C4-2B (cell line): ENCODE results near the gene MED13L.

Experiments
- ZFX ChIP-seq: fragments of 450-650 bp; IDR thresholded peaks from 2 replicates; pipeline ENCODE4 v1.6.1; 2017
- TF ChIP-seq, protein P1 (sequence below): fragments of 450-650 bp; conservative IDR thresholded peaks from 2 replicates; pipeline ENCODE4 v1.5.1; 2017; ENCODE audit warnings: mild to moderate bottlenecking

DNA sequence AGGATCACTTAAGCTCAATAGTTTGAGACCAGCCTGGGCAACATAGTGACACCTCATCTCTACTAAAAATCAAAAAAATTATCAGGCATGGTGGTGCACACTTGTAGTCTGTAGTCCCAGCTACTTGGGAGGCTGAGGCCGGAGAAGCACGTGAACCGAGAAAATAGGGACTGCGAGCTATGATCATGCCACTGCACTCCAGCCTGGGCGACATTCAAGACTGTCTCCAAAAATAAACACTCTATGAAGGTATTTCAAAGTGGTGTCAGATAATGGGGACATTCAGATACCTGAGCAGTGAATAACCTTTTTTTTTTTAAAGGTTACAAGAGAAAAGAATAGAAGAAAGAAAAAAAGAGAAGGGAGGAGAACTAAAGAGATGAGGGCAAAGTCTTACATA is 98.1 kb downstream of the MED13L start:
- TF ChIP-seq, protein P1, sequence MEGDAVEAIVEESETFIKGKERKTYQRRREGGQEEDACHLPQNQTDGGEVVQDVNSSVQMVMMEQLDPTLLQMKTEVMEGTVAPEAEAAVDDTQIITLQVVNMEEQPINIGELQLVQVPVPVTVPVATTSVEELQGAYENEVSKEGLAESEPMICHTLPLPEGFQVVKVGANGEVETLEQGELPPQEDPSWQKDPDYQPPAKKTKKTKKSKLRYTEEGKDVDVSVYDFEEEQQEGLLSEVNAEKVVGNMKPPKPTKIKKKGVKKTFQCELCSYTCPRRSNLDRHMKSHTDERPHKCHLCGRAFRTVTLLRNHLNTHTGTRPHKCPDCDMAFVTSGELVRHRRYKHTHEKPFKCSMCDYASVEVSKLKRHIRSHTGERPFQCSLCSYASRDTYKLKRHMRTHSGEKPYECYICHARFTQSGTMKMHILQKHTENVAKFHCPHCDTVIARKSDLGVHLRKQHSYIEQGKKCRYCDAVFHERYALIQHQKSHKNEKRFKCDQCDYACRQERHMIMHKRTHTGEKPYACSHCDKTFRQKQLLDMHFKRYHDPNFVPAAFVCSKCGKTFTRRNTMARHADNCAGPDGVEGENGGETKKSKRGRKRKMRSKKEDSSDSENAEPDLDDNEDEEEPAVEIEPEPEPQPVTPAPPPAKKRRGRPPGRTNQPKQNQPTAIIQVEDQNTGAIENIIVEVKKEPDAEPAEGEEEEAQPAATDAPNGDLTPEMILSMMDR, result no peak
- TF ChIP-seq ZFX, result no peak
